ENCODE measurements around the gene EMP2. TPM values are rescaled to one million over a fixed set of nuclear protein-coding genes. Genes with fewer than 3 reads are reported as not detected.

EMP2 gene
- total and polyA plus RNA-seq, 2 of the 4 experiments (the other 2 are of a cell fraction), result 13.8 to 18.3 TPM

- BruUV-seq (replicated peaks), result no TSS peak
- CTCF ChIA-PET, result interaction anchor here (0.6 kb wide), 1 partner anchor 15 kb away, joined by 6 read pairs; no protein-coding TSS in a partner anchor
- no peak overlapping the region for H3K14ac ChIP-seq (replicated peaks; ENCODE audit: low read depth, low read length)
Measured at GRCh38 chr16:10529895-10530669, 50.3 kb downstream of the EMP2 start.

More at GRCh38 chr16:10529895-10530669, 50.3 kb downstream of the EMP2 start:
- Histone ChIP-seq H2BK15ac (ENCODE audit: low read depth, low read length) (no peak overlapping the region), H4K5ac (ENCODE audit: low read depth, low read length) (no peak overlapping the region), H3K18ac (ENCODE audit: low read depth, low read length) (no peak overlapping the region), H3K9me3 (ENCODE audit: control insufficient read depth, insufficient read depth, low read length) (no peaks in the 10 kb centered on the region), H3K4me1 (ENCODE audit: control insufficient read depth, insufficient read depth, low read length) (no peaks in the 10 kb centered on the region), H2BK20ac (ENCODE audit: low read depth, low read length) (no peak overlapping the region), H4K20me1 (ENCODE audit: insufficient read depth, low read length) (no peaks in the 10 kb centered on the region), H4K8ac (ENCODE audit: low read depth in 2 of 2, low read length in 2 of 2) (no peak overlapping the region), H2BK5ac (ENCODE audit: low read depth, low read length, poor library complexity, severe bottlenecking) (no peak overlapping the region), H3K27ac (ENCODE audit: insufficient read depth, low read length) (no peak overlapping the region), H2AK5ac (ENCODE audit: low read depth, low read length) (no peak overlapping the region), H3K27me3 (ENCODE audit: control insufficient read depth, insufficient read depth, low read length) (no peaks in the 10 kb centered on the region), H3K4ac (ENCODE audit: low read depth, low read length) (no peak overlapping the region), H3K9ac (ENCODE audit: low read depth, low read length) (no peak overlapping the region), H3K9me1 (ENCODE audit: insufficient read depth, low read length) (peaks cover 3% of the 10 kb centered on the region; the same call in 1 of the 2 replicates), H3K56ac (ENCODE audit: extremely low read depth, insufficient read depth, low read length) (no peak overlapping the region), H2AK9ac (replicated peaks; ENCODE audit: low read depth, low read length, poor library complexity) (no peak overlapping the region), H3K36me3 (ENCODE audit: control insufficient read depth, insufficient read depth, low read length) (0 out of 2 replicates have a peak, but pooled peaks cover 1% of the 10 kb centered on the region), H2AFZ (replicated peaks; ENCODE audit: low read length, poor library complexity) (no peak overlapping the region), H3K4me2 (ENCODE audit: low read depth, low read length) (no peak overlapping the region), H4K91ac (ENCODE audit: insufficient read depth, low read depth, low read length) (no peak overlapping the region), H3K4me3 (ENCODE audit: insufficient read depth, low read depth, low read length) (no peak overlapping the region), H3K23ac (ENCODE audit: low read depth, low read length) (no peak overlapping the region), H2BK120ac (ENCODE audit: low read depth, low read length) (no peak overlapping the region), H3K79me1 (ENCODE audit: low read depth in 1 of 2, low read length in 2 of 2) (no peaks in the 10 kb centered on the region)
- DNase-seq, result no peak
- TF ChIP-seq ELK1 (IDR thresholded peaks at IDR 0.05; ENCODE audit: borderline replicate concordance, low read depth, low read length) (no peak), MXI1 (IDR thresholded peaks at IDR 0.05; ENCODE audit: borderline replicate concordance, low read depth, low read length) (no peak), SMC3 (IDR thresholded peaks at IDR 0.05; ENCODE audit: low read depth, low read length) (no peak), USF2 (IDR thresholded peaks at IDR 0.05; ENCODE audit: low read depth, low read length) (no peak), BHLHE40 (IDR thresholded peaks at IDR 0.05; ENCODE audit: low read depth, low read length) (no peak), RCOR1 (IDR thresholded peaks at IDR 0.05; ENCODE audit: insufficient replicate concordance, low read length) (no peak), CHD1 (IDR thresholded peaks at IDR 0.05; ENCODE audit: low read depth, low read length) (no peak), RAD21 (IDR thresholded peaks at IDR 0.05; ENCODE audit: low read length) (no peak), RFX5 (IDR thresholded peaks at IDR 0.05; ENCODE audit: low read depth, low read length) (no peak), NFE2L2 (IDR thresholded peaks at IDR 0.05; ENCODE audit: low read depth, low read length) (no peak), FOS (IDR thresholded peaks at IDR 0.05; ENCODE audit: low read depth, low read length) (no peak)
- POLR2A ChIA-PET (ENCODE audit: unreplicated experiment), result no interaction called here
- intact Hi-C loops (cut with micrococcal nuclease) (no loop called here), in situ Hi-C loops (cut with MboI; ENCODE audit: low sequenced_read_pairs) (loop anchor here (10.0 kb wide), 1 partner anchor 385 kb away; no protein-coding TSS in a partner anchor), dilution Hi-C loops (cut with HindIII; ENCODE audit: low sequenced_read_pairs, unreplicated experiment) (no loop called here)
- ATAC-seq (ENCODE audit: low read depth), result no peak
- no CpG with 5 or more reads among the region's 1 CpG for WGBS, 2 experiments (ENCODE audit: extremely low coverage in 2 of 2, insufficient read length in 1 of 2)
